ENCODE results near the gene DDOST. TPM values are rescaled to one million over a fixed set of nuclear protein-coding genes. Genes with fewer than 3 reads are reported as not detected.
A peak's percentile ranks its signal among the peaks of the same experiment; 100 is the strongest.

The DDOST gene
- total RNA-seq, 2 donors from 2014 or later, result 252 to 280 TPM

GRCh38 chr1:20666146-20666545, 5.0 kb upstream of the DDOST start:
- Histone ChIP-seq H3K4me3 (ENCODE audit: low read length) (no peak overlapping the region), H3K27me3 (ENCODE audit: control insufficient read depth, insufficient read depth, low read length, poor library complexity, severe bottlenecking) (no peaks in the 10 kb centered on the region), H3K9ac (ENCODE audit: extremely low read depth, low read length, poor library complexity, severe bottlenecking) (no peak overlapping the region), H3K9me3 (ENCODE audit: control insufficient read depth, low read length) (no peaks in the 10 kb centered on the region), H3K36me3 (ENCODE audit: control insufficient read depth, insufficient read depth, low read length) (no peaks in the 10 kb centered on the region), H3K4me1 (ENCODE audit: control insufficient read depth, insufficient read depth, low read length) (no peaks in the 10 kb centered on the region), H3K27ac (ENCODE audit: low read depth, low read length) (no peak overlapping the region)
- WGBS, 2 experiments (ENCODE audit: insufficient coverage in 1 of 2, insufficient read length in 1 of 2), result 84 to 95% methylated on average over 10 to 16 of the region's 16 CpGs
- H3K36me3 Mint-ChIP-seq (ENCODE audit: low read depth), result peaks cover under 1% of the 10 kb centered on the region
- no peak for TF ChIP-seq CTCF (conservative IDR thresholded peaks at IDR 0.05)
- H3K27ac Mint-ChIP-seq, result no peak overlapping the region
- peaks cover 1% of the 10 kb centered on the region for H3K9me3 Mint-ChIP-seq
- H3K4me1 Mint-ChIP-seq, result peaks cover 11% of the 10 kb centered on the region
- no peaks in the 10 kb centered on the region for H3K27me3 Mint-ChIP-seq (ENCODE audit: insufficient read depth)
- no peak for DNase-seq
- no peak overlapping the region for H3K4me3 Mint-ChIP-seq

- H3K27ac ChIP-seq (ENCODE audit: low read depth, low read length), result no peak overlapping the region
- no peak overlapping the region for H3K27ac Mint-ChIP-seq
- H3K27me3 Mint-ChIP-seq (ENCODE audit: insufficient read depth), result no peaks in the 10 kb centered on the region
- no peaks in the 10 kb centered on the region for H3K9me3 ChIP-seq (ENCODE audit: control insufficient read depth, low read length)
- no peaks in the 10 kb centered on the region for H3K4me1 ChIP-seq (ENCODE audit: control insufficient read depth, insufficient read depth, low read length)
- no peak overlapping the region for H3K4me3 ChIP-seq (ENCODE audit: low read length)
- WGBS, 2 experiments (ENCODE audit: insufficient coverage in 1 of 2, insufficient read length in 1 of 2), result 90 to 96% methylated on average over 12 of the region's 12 CpGs
- no peaks in the 10 kb centered on the region for H3K36me3 ChIP-seq (ENCODE audit: control insufficient read depth, insufficient read depth, low read length)
- H3K27me3 ChIP-seq (ENCODE audit: control insufficient read depth, insufficient read depth, low read length, poor library complexity, severe bottlenecking), result no peaks in the 10 kb centered on the region
- no peak for TF ChIP-seq CTCF (conservative IDR thresholded peaks at IDR 0.05)
- H3K36me3 Mint-ChIP-seq (ENCODE audit: low read depth), result peaks cover 1% of the 10 kb centered on the region
- H3K4me1 Mint-ChIP-seq, result peaks cover 11% of the 10 kb centered on the region
- H3K9ac ChIP-seq (ENCODE audit: extremely low read depth, low read length, poor library complexity, severe bottlenecking), result no peak overlapping the region
- H3K9me3 Mint-ChIP-seq, result peaks cover 1% of the 10 kb centered on the region
- H3K4me3 Mint-ChIP-seq, result no peak overlapping the region
- no peak for DNase-seq
These were observed 4.6 kb upstream of the DDOST start for GRCh38 chr1:20665726-20666125.

GRCh38 chr1:20663969-20664715, 3.0 kb upstream of the DDOST start:
- Mint-ChIP-seq H3K4me3 (no peak overlapping the region), H3K27ac (no peak overlapping the region), H3K27me3 (ENCODE audit: insufficient read depth) (no peaks in the 10 kb centered on the region), H3K9me3 (peaks cover 1% of the 10 kb centered on the region), H3K4me1 (peaks cover 24% of the 10 kb centered on the region), H3K36me3 (ENCODE audit: low read depth) (peaks cover 8% of the 10 kb centered on the region)
- 94 to 100% methylated on average over 10 to 12 of the region's 12 CpGs for WGBS, 2 experiments (ENCODE audit: insufficient coverage in 1 of 2, insufficient read length in 1 of 2)
- no peak overlapping the region for H3K27ac ChIP-seq (ENCODE audit: low read depth, low read length)
- no peaks in the 10 kb centered on the region for H3K9me3 ChIP-seq (ENCODE audit: control insufficient read depth, low read length)
- no peaks in the 10 kb centered on the region for H3K4me1 ChIP-seq (ENCODE audit: control insufficient read depth, insufficient read depth, low read length)
- no peaks in the 10 kb centered on the region for H3K27me3 ChIP-seq (ENCODE audit: control insufficient read depth, insufficient read depth, low read length, poor library complexity, severe bottlenecking)
- no peak for TF ChIP-seq CTCF (conservative IDR thresholded peaks at IDR 0.05)
- DNase-seq, result peak; percentile 33
- H3K36me3 ChIP-seq (ENCODE audit: control insufficient read depth, insufficient read depth, low read length), result peaks cover 6% of the 10 kb centered on the region
- H3K9ac ChIP-seq (ENCODE audit: extremely low read depth, low read length, poor library complexity, severe bottlenecking), result no peak overlapping the region
- no peak overlapping the region for H3K4me3 ChIP-seq (ENCODE audit: low read length)

Measured in endodermal cell (in vitro differentiated cells).